GM08714 (cell line): Measurements from ENCODE around the gene SP9.
"Not testable (repeated sequence)": the region's sequence is repeated elsewhere in the genome, so short reads cannot be mapped to it uniquely, and the experiment has no call there.

Experiments
- H3K4me3 ChIP-seq: fragments of 200-500 bp; sonication (Bioruptor generic); 2 replicates; pipeline ENCODE4 v1.5.1; 2014; ENCODE audit warnings: mild to moderate bottlenecking, low read length, inconsistent platforms
- ZNF274 ChIP-seq: IDR thresholded peaks from 2 replicates; pipeline ENCODE4 v1.6.1; 2012; ENCODE audit warnings: mild to moderate bottlenecking, low read depth, low read length

Gene SP9

GRCh38 chr2:174350593-174351181 is 15.9 kb downstream of the SP9 start:
- TF ChIP-seq ZNF274: no peak
- H3K4me3 ChIP-seq: no peak overlapping the region

GRCh38 chr2:174353004-174353403 is 18.2 kb downstream of the SP9 start:
- no peak overlapping the region for H3K4me3 ChIP-seq
- no peak for TF ChIP-seq ZNF274

- H3K4me3 ChIP-seq: no peak overlapping the region
- TF ChIP-seq ZNF274: no peak
These were observed 21.6 kb downstream of the SP9 start for GRCh38 chr2:174356347-174356746.

GRCh38 chr2:174359663-174360062 is 24.9 kb downstream of the SP9 start:
- not testable (repeated sequence) for H3K4me3 ChIP-seq

- TF ChIP-seq ZNF274: no peak
- H3K4me3 ChIP-seq: no peak overlapping the region
These were observed 28.2 kb downstream of the SP9 start for GRCh38 chr2:174362949-174363348.

- H3K4me3 ChIP-seq: not testable (repeated sequence)
These were observed 28.9 kb downstream of the SP9 start for GRCh38 chr2:174363492-174364225.

- no peak overlapping the region for H3K4me3 ChIP-seq
- no peak for TF ChIP-seq ZNF274
These were observed 29.9 kb downstream of the SP9 start for GRCh38 chr2:174364628-174365027.

GRCh38 chr2:174365571-174365970 is 30.8 kb downstream of the SP9 start:
- no peak for TF ChIP-seq ZNF274
- H3K4me3 ChIP-seq: no peak overlapping the region

GRCh38 chr2:174368691-174369090 is 33.9 kb downstream of the SP9 start:
- no peak overlapping the region for H3K4me3 ChIP-seq
- no peak for TF ChIP-seq ZNF274

GRCh38 chr2:174376967-174377366 is 42.2 kb downstream of the SP9 start:
- TF ChIP-seq ZNF274: no peak
- no peak overlapping the region for H3K4me3 ChIP-seq

- H3K4me3 ChIP-seq: no peak overlapping the region
- TF ChIP-seq ZNF274: no peak
These were observed 49.0 kb downstream of the SP9 start for GRCh38 chr2:174383796-174384195.

GRCh38 chr2:174385201-174385600 is 50.4 kb downstream of the SP9 start:
- no peak for TF ChIP-seq ZNF274
- no peak overlapping the region for H3K4me3 ChIP-seq
